Tibial artery (tissue), 4 donors: ENCODE measurements around the gene NUP210.

Source experiments
- DNase-seq, 2 donors: peaks; one replicate each; pipeline ENCODE4 v3.0.0-alpha.2; 2019
- H3K27ac ChIP-seq, 2 donors: fragments of 200-600 bp; sonication (generic) in 1 of 2; 1 replicate in 1 of 2; 2 replicates in 1 of 2; pipeline ENCODE4 v1.5.1; 2018 to 2019; ENCODE audit warnings: mild to moderate bottlenecking in 1 of 2
- H3K27me3 ChIP-seq, 2 donors: fragments of 200-600 bp; sonication (generic) in 1 of 2; one replicate each; pipeline versions ENCODE4 v1.5.1 to v1.6.0; 2016 to 2019
- H3K36me3 ChIP-seq, 3 donors: fragments of 200-600 bp; sonication (generic) in 2 of 3; one replicate each; pipeline ENCODE4 v1.5.1; 2016 to 2019; ENCODE audit warnings: mild to moderate bottlenecking in 2 of 3
- H3K4me1 ChIP-seq, 4 donors: fragments of 200-600 bp; sonication (generic) in 2 of 4; 1 replicate in 3 of 4; 2 replicates in 1 of 4; pipeline ENCODE4 v1.5.1; 2016 to 2019
- H3K4me3 ChIP-seq, 2 donors: fragments of 200-600 bp; sonication (generic) in 1 of 2; 1 replicate in 1 of 2; 2 replicates in 1 of 2; pipeline ENCODE4 v1.5.1; 2018 to 2019; ENCODE audit warnings: mild to moderate bottlenecking in 2 of 2
- H3K9me3 ChIP-seq, 3 donors: fragments of 200-600 bp; sonication (generic) in 1 of 3; one replicate each; pipeline ENCODE4 v1.5.1; 2016 to 2019
- intact Hi-C: fragments of 100-400 bp; cut with DNase I; formaldehyde crosslinking; loops from one replicate; pipeline ENCODE4 v1.15.0; 2023; ENCODE audit warnings: low total_unique reads
- TF ChIP-seq, protein P1 (sequence below), 2 experiments: fragments of 200-600 bp in 1 of 2; fragments of 450-650 bp in 1 of 2; IDR thresholded peaks; one replicate each; pipeline ENCODE4 v1.5.1; 2017 to 2019; ENCODE audit warnings: antibody characterized with exemption in 2 of 2, mild to moderate bottlenecking in 1 of 2, moderate library complexity in 1 of 2

NUP210 gene

GRCh38 chr3:13400114-13400673 is 19.9 kb downstream of the NUP210 start:
- H3K27ac ChIP-seq, result no peak overlapping the region
- intact Hi-C loops, result no loop called here

GRCh38 chr3:13399603-13400002 is 20.5 kb downstream of the NUP210 start:
- intact Hi-C loops, result no loop called here
- TF ChIP-seq, protein P1, sequence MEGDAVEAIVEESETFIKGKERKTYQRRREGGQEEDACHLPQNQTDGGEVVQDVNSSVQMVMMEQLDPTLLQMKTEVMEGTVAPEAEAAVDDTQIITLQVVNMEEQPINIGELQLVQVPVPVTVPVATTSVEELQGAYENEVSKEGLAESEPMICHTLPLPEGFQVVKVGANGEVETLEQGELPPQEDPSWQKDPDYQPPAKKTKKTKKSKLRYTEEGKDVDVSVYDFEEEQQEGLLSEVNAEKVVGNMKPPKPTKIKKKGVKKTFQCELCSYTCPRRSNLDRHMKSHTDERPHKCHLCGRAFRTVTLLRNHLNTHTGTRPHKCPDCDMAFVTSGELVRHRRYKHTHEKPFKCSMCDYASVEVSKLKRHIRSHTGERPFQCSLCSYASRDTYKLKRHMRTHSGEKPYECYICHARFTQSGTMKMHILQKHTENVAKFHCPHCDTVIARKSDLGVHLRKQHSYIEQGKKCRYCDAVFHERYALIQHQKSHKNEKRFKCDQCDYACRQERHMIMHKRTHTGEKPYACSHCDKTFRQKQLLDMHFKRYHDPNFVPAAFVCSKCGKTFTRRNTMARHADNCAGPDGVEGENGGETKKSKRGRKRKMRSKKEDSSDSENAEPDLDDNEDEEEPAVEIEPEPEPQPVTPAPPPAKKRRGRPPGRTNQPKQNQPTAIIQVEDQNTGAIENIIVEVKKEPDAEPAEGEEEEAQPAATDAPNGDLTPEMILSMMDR (IDR thresholded peaks at IDR 0.05), result no peak
- Histone ChIP-seq H3K4me3 (no peak overlapping the region), H3K27me3 (no peaks in the 10 kb centered on the region), H3K36me3 (no peaks in the 10 kb centered on the region), H3K27ac (no peak overlapping the region), H3K4me1 (no peaks in the 10 kb centered on the region), H3K9me3 (no peaks in the 10 kb centered on the region)
- no peak for DNase-seq

More at GRCh38 chr3:13400114-13400673, 19.9 kb downstream of the NUP210 start:
- no peak overlapping the region for H3K4me3 ChIP-seq
- DNase-seq, result no peak
- no peaks in the 10 kb centered on the region for H3K36me3 ChIP-seq
- H3K9me3 ChIP-seq, result no peaks in the 10 kb centered on the region
- TF ChIP-seq, protein P1 (IDR thresholded peaks at IDR 0.05), result no peak
- H3K27me3 ChIP-seq, result no peaks in the 10 kb centered on the region
- no peaks in the 10 kb centered on the region for H3K4me1 ChIP-seq

DNA sequence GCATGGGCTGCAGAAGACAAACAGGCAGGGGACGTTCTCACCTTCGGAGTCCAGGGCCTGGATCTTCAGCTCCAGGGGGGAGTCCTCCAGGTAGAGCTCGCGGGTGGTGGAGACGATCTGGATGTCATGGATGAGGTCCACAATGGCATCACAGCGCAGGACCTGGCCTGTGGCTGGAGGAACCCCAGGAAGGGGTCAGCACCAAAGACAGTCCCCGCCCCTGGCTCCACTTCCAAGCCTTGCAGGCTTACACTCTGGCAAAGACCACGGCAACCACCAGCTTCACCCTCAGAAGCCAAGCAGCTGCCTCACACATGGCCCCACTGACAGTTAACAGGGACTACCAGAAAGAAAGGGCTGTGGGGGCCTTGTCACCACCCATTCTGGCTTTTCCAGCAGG is 22.8 kb downstream of the NUP210 start:
- TF ChIP-seq, protein P1 (IDR thresholded peaks at IDR 0.05), result no peak
- H3K27ac ChIP-seq, result no peak overlapping the region
- no peaks in the 10 kb centered on the region for H3K27me3 ChIP-seq
- intact Hi-C loops, result no loop called here
- H3K4me1 ChIP-seq, result no peaks in the 10 kb centered on the region
- no peak for DNase-seq
- no peaks in the 10 kb centered on the region for H3K36me3 ChIP-seq
- no peaks in the 10 kb centered on the region for H3K9me3 ChIP-seq
- no peak overlapping the region for H3K4me3 ChIP-seq

DNA sequence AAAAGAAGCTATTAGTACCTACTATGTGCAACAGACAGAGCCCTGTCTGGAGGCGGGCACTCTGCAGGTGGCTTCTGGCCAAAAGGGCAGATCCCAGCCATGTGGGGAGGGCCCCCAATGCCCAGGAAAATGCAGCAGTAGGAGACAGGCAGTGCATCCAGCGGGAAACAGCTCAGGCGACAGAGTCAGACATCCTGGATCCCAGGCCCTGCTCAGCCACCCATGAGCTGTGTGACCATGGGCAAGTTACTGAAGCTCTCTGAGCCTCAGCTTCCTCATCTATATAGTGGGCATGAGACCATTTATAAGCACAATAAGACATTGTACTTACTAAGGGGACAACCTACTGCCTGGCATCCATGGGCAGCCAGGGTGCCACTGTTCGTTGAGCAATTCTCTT is 25.8 kb downstream of the NUP210 start:
- Histone ChIP-seq H3K36me3 (peaks cover 0 to 16% (median 0%) of the 10 kb centered on the region in 3 donors), H3K4me1 (no peaks in the 10 kb centered on the region), H3K27ac (no peak overlapping the region), H3K4me3 (no peak overlapping the region), H3K9me3 (no peaks in the 10 kb centered on the region), H3K27me3 (no peaks in the 10 kb centered on the region)
- DNase-seq, result no peak
- TF ChIP-seq, protein P1 (IDR thresholded peaks at IDR 0.05), result no peak
- intact Hi-C loops, result no loop called here

DNA sequence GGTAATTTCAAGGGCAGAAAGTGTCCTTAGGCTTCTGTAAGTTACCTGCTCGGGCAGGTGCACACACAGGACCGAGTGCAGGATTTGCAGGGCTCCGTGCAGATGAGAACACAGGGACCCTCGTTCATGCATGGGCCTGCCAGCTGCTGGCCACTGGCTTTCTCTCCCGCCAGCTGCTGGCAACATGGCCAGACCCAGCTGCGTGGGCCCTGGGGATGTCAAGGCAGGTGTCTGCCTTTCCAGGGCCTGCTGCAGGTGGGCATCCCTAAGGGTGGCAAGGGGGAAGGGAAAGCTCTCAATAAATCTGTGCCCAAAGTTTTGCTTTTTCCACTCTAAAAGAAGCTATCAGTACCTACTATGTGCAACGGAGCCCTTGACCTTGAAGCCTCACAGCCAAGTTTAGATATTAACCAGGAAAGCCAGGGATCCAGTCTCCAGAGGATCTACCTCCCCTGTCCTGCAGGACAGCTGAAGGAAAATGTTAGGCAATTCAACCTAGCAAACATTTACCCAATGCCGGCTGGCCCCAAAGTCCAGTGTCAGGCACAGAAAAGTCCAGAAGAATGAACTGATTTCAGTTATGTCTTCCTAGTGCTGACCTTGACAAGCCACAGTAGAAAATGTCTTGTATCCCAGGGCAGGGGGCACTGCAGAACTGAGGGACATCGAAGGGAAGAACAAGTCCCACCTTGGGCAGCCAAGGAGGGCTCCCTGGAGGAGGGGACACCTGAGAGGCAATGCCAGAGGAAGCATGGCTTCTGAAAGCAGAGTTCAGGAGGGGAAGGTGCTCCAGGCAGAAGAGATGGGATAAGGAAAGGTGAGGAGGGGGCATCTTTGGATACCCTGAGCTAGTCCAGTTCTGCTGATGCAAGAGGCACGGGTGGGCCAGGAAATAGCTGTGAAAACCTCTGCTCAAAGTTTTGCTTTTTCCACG is 26.4 kb downstream of the NUP210 start:
- intact Hi-C loops, result no loop called here
- DNase-seq, result no peak
- TF ChIP-seq, protein P1 (IDR thresholded peaks at IDR 0.05), result no peak
- Histone ChIP-seq H3K27ac (no peak overlapping the region), H3K9me3 (no peaks in the 10 kb centered on the region), H3K27me3 (no peaks in the 10 kb centered on the region), H3K36me3 (peaks cover 0 to 16% (median 0%) of the 10 kb centered on the region in 3 donors), H3K4me1 (no peaks in the 10 kb centered on the region), H3K4me3 (no peak overlapping the region)
